GM12878 (cell line): ENCODE results near the gene PHKA1. TPM values are rescaled to one million over a fixed set of nuclear protein-coding genes. Genes with fewer than 3 reads are reported as not detected.

Experiments used
- ATAC-seq: fragments of 200-7000 bp; cut with Tn5 transposase; 3 replicates; pipeline ENCODE4 v1.9.1; 2020; ENCODE audit warnings: mild to moderate bottlenecking, moderate library complexity
- BruUV-seq: library from RNA; stranded (reverse); fragments of 400-500 nt; replicated peaks from 2 replicates; lab custom pipeline; 2021; lab: Mats Ljungman, UMichigan
- CTCF ChIA-PET: fragments of 300-600 bp; sonication (Branson Sonifier 250); formaldehyde crosslinking; extraction: SDS; loops from one replicate; lab custom pipeline; 2021; ENCODE audit warnings: inconsistent platforms; lab: Yijun Ruan, JAX
- POLR2A ChIA-PET: fragments of 350-600 bp; formaldehyde crosslinking; extraction: SDS; loops from one replicate; lab custom pipeline; 2021; ENCODE audit warnings: inconsistent platforms; lab: Charles Lee
- RAD21 ChIA-PET: fragments of 300-600 bp; sonication (Branson Sonifier 250); formaldehyde crosslinking; loops from one replicate; lab custom pipeline; 2023; ENCODE audit warnings: antibody characterized with exemption; ENCODE audit not compliant: unreplicated experiment; lab: Charles Lee
- SMC1A ChIA-PET: fragments of 300-600 bp; sonication (Branson Sonifier 250); formaldehyde crosslinking; loops from one replicate; lab custom pipeline; 2023; ENCODE audit not compliant: unreplicated experiment, uncharacterized antibody; lab: Charles Lee
- DNase-seq: peaks from one replicate; pipeline ENCODE4 v3.0.0-alpha.2; 2011; ENCODE audit warnings: low read depth, low spot score
- FAIRE-seq: peaks from 3 replicates; lab custom pipeline; 2011; peaks lifted over from hg19 to GRCh38; lab: Jason Lieb, UNC
- H2AFZ ChIP-seq: 2 replicates; pipeline ENCODE4 v1.6.0; 2011; ENCODE audit warnings: low read depth, low read length, control low read depth; ENCODE audit not compliant: control insufficient read depth
- H3K27ac ChIP-seq: 2 replicates; pipeline ENCODE4 v1.5.1; 2011; ENCODE audit warnings: control low read depth; ENCODE audit not compliant: control insufficient read depth, insufficient read depth
- H3K27me3 ChIP-seq, 2 experiments: replicated peaks in 1 of 2; 2 replicates each; pipeline versions ENCODE4 v1.6.0 to v1.6.1; 2011; ENCODE audit warnings: low read length in 1 of 2; ENCODE audit not compliant: control insufficient read depth in 2 of 2, insufficient read depth in 2 of 2
- H3K36me3 ChIP-seq, 2 experiments: 2 replicates each; pipeline ENCODE4 v1.5.1; 2011; ENCODE audit warnings: low read length in 1 of 2; ENCODE audit not compliant: control insufficient read depth in 2 of 2, insufficient read depth in 2 of 2
- H3K4me1 ChIP-seq: 2 replicates; pipeline ENCODE4 v1.6.1; 2011; ENCODE audit warnings: mild to moderate bottlenecking, low read length, moderate library complexity, mixed read lengths; ENCODE audit not compliant: control insufficient read depth, insufficient read depth
- H3K4me2 ChIP-seq: 2 replicates; pipeline ENCODE4 v1.6.0; 2011; ENCODE audit warnings: control low read depth; ENCODE audit not compliant: control insufficient read depth, insufficient read depth
- H3K4me3 ChIP-seq: fragments of 200-600 bp; sonication (generic); 2 replicates; pipeline ENCODE4 v1.5.1; 2016
- H3K79me2 ChIP-seq: 2 replicates; pipeline ENCODE4 v1.6.0; 2011; ENCODE audit warnings: low read length; ENCODE audit not compliant: control insufficient read depth, insufficient read depth
- H3K9ac ChIP-seq: 2 replicates; pipeline ENCODE4 v1.8.0; 2011; ENCODE audit warnings: low read length, control low read depth, mixed read lengths; ENCODE audit not compliant: control insufficient read depth, insufficient read depth
- H3K9me3 ChIP-seq: replicated peaks from 3 replicates; pipeline ENCODE4 v1.5.1; 2011; ENCODE audit warnings: mild to moderate bottlenecking, low read length; ENCODE audit not compliant: control insufficient read depth, insufficient read depth
- H4K20me1 ChIP-seq: 2 replicates; pipeline ENCODE4 v1.6.0; 2011; ENCODE audit not compliant: control insufficient read depth, insufficient read depth
- ATF3 ChIP-seq: IDR thresholded peaks from 2 replicates; pipeline ENCODE4 v1.6.1; 2011; ENCODE audit warnings: low read depth, mild to moderate bottlenecking, low read length, moderate library complexity, borderline replicate concordance; ENCODE audit errors: extremely low read depth
- ATF7 ChIP-seq: fragments of 450-650 bp; IDR thresholded peaks from 2 replicates; pipeline ENCODE4 v1.6.1; 2016; ENCODE audit warnings: low read depth, mild to moderate bottlenecking
- FOS ChIP-seq: IDR thresholded peaks from 3 replicates; pipeline ENCODE4 v1.6.1; 2011; ENCODE audit warnings: borderline replicate concordance; ENCODE audit not compliant: insufficient read length; ENCODE audit errors: extremely low read depth
- GABPA ChIP-seq: IDR thresholded peaks from 2 replicates; pipeline ENCODE4 v1.6.1; 2014; ENCODE audit warnings: antibody characterized with exemption, low read depth, mild to moderate bottlenecking, inconsistent platforms
- GATAD2B ChIP-seq: fragments of 450-650 bp; conservative IDR thresholded peaks from 2 replicates; pipeline ENCODE4 v1.6.1; 2017; ENCODE audit warnings: low read depth, mild to moderate bottlenecking, moderate library complexity
- JUNB ChIP-seq: IDR thresholded peaks from 2 replicates; pipeline ENCODE4 v1.6.1; 2016; ENCODE audit warnings: antibody characterized with exemption, mild to moderate bottlenecking
- MAX ChIP-seq: IDR thresholded peaks from 2 replicates; pipeline ENCODE4 v1.6.1; 2012; ENCODE audit warnings: low read depth, low read length, improper control_type of control experiment
- PAX5 ChIP-seq: IDR thresholded peaks from 2 replicates; pipeline ENCODE4 v1.6.1; 2011; ENCODE audit warnings: low read depth, low read length, borderline replicate concordance
- PRDM15 ChIP-seq: fragments of 450-650 bp; formaldehyde crosslinking; IDR thresholded peaks from 2 replicates; pipeline ENCODE4 v1.4.0; 2020; ENCODE audit warnings: mild to moderate bottlenecking, moderate library complexity
- RB1 ChIP-seq: fragments of 450-650 bp; formaldehyde crosslinking; IDR thresholded peaks from 2 replicates; pipeline ENCODE4 v1.6.1; 2017; ENCODE audit warnings: mild to moderate bottlenecking, borderline replicate concordance
- SMC3 ChIP-seq: IDR thresholded peaks from 2 replicates; pipeline ENCODE4 v1.6.1; 2011; ENCODE audit warnings: low read length, improper control_type of control experiment, borderline replicate concordance
- SRF ChIP-seq, 2 experiments: IDR thresholded peaks; 2 replicates each; pipeline ENCODE4 v1.6.1; 2011; ENCODE audit warnings: low read depth in 2 of 2, low read length in 2 of 2, mild to moderate bottlenecking in 1 of 2, moderate library complexity in 1 of 2
- USF2 ChIP-seq: IDR thresholded peaks from 2 replicates; pipeline ENCODE4 v1.6.1; 2011; ENCODE audit warnings: low read depth, low read length, improper control_type of control experiment, borderline replicate concordance
- WRNIP1 ChIP-seq: IDR thresholded peaks from 2 replicates; pipeline ENCODE4 v1.6.1; 2011; ENCODE audit warnings: low read depth, low read length, improper control_type of control experiment, borderline replicate concordance
- ZBTB4 ChIP-seq: fragments of 450-650 bp; formaldehyde crosslinking; IDR thresholded peaks from 2 replicates; pipeline ENCODE4 v1.4.0; 2022; ENCODE audit warnings: mild to moderate bottlenecking, moderate library complexity
- ZSCAN29 ChIP-seq: fragments of 450-650 bp; IDR thresholded peaks from 2 replicates; pipeline ENCODE4 v1.6.1; 2017; ENCODE audit warnings: mild to moderate bottlenecking, moderate library complexity
- WGBS: methylation state at CpG from one replicate; pipeline ENCODE4 v1.1.6; 2016; ENCODE audit warnings: low lambda C conversion rate; ENCODE audit not compliant: insufficient replicate concordance, insufficient coverage; ENCODE audit errors: missing lambda C conversion rate; 5-methylcytosine and 5-hydroxymethylcytosine counted together
- in situ Hi-C: fragments of 300-500 bp; cut with MboI; formaldehyde crosslinking; loops from 9 replicates; pipeline ENCODE4 v1.14.3; 2018; ENCODE audit warnings: mixed read lengths
- intact Hi-C: fragments of 100-400 bp; cut with micrococcal nuclease; formaldehyde crosslinking; loops from one replicate; pipeline ENCODE4 v1.14.2; 2022; ENCODE audit not compliant: unreplicated experiment
- polyA plus RNA-seq, 11 experiments: library from polyadenylated mRNA; depleted of rRNA in 4 of 11; unstranded in 6 of 11; stranded (reverse) in 5 of 11; fragments of >200 nt; fragmentation: Nextera tagmentation in 4 of 11; fragmentation: Illumina TruSeq in 1 of 11; extraction: Ambion mirVana in 4 of 11; extraction: Trizol in 1 of 11; gene quantifications; 1 replicate in 1 of 11; 2 replicates in 10 of 11; pipeline versions ENCODE4 v1.2.1 to v1.2.3, GENCODE V29; 2011 to 2016; ENCODE audit warnings: inconsistent platforms in 2 of 11, missing spikeins in 2 of 11, low read depth in 1 of 11
- total RNA-seq, 4 experiments: library from RNA; depleted of rRNA in 3 of 4; stranded (reverse); fragments of >200 nt in 3 of 4; fragmentation: Illumina TruSeq in 1 of 4; extraction: Trizol in 1 of 4; gene quantifications; 2 replicates each; pipeline versions ENCODE4 v1.2.1 to v1.2.3, GENCODE V29; 2013 to 2021

The PHKA1 gene
- total and polyA plus RNA-seq, 10 of the 15 experiments (the other 5 are each of a cell fraction or from before 2014, with no cell fraction given), result under 0.01 to 0.15 (median 0.05) TPM; not detected in 4

- Histone ChIP-seq H3K4me3 (no peak overlapping the region), H3K9me3 (no peaks in the 10 kb centered on the region), H3K79me2 (no peaks in the 10 kb centered on the region), H2AFZ (no peak overlapping the region), H4K20me1 (no peaks in the 10 kb centered on the region), H3K36me3 (no peaks in the 10 kb centered on the region), H3K4me2 (no peak overlapping the region), H3K27me3 (no peaks in the 10 kb centered on the region), H3K27ac (no peak overlapping the region), H3K4me1 (no peaks in the 10 kb centered on the region), H3K9ac (no peak overlapping the region)
- DNase-seq, result no peak
- 33% methylated on average over 1 of the region's 1 CpG for WGBS
- POLR2A ChIA-PET, result no interaction called here
- SMC1A ChIA-PET, result no interaction called here
- no peak for ATAC-seq
- in situ Hi-C loops (no loop called here), intact Hi-C loops (no loop called here)
- no TSS peak for BruUV-seq
- no peak for FAIRE-seq
- RAD21 ChIA-PET, result no interaction called here
- CTCF ChIA-PET, result no interaction called here
- TF ChIP-seq SRF (IDR thresholded peaks at IDR 0.05; ENCODE audit: low read depth in 2 of 2, low read length in 2 of 2) (no peak), ATF3 (no peak), USF2 (no peak), ZSCAN29 (no peak), MAX (no peak), ZBTB4 (no peak), ATF7 (no peak), FOS (no peak), JUNB (no peak), PRDM15 (CRISPR knock-in tag) (no peak), RB1 (no peak), SMC3 (no peak), PAX5 (no peak), GATAD2B (no peak), GABPA (no peak), WRNIP1 (no peak)
Measured at GRCh38 chrX:72630185-72630584, 83.9 kb downstream of the PHKA1 start.
